T-helper 22 cell (primary cell): ENCODE data around the gene PLPPR1.

Experiments
- DNase-seq: peaks from one replicate; pipeline ENCODE4 v3.0.0-alpha.2; 2020; ENCODE audit warnings: low read depth

Gene PLPPR1

GRCh38 chr9:101047848-101048397 lies 19.4 kb downstream of the PLPPR1 start:
- no peak for DNase-seq

GRCh38 chr9:101050650-101051049 lies 22.1 kb downstream of the PLPPR1 start:
- no peak for DNase-seq

- no peak for DNase-seq
These were observed 26.1 kb downstream of the PLPPR1 start for GRCh38 chr9:101054657-101055056.

- no peak for DNase-seq
These were observed 27.0 kb downstream of the PLPPR1 start for GRCh38 chr9:101055516-101055915.

GRCh38 chr9:101062686-101063085 lies 34.2 kb downstream of the PLPPR1 start:
- DNase-seq, result no peak

- no peak for DNase-seq
These were observed 34.7 kb downstream of the PLPPR1 start for GRCh38 chr9:101063192-101063591.

- DNase-seq, result no peak
These were observed 35.7 kb downstream of the PLPPR1 start for GRCh38 chr9:101064206-101064605.

- DNase-seq, result no peak
These were observed 37.4 kb downstream of the PLPPR1 start for GRCh38 chr9:101065930-101066329.

- DNase-seq, result no peak
These were observed 40.2 kb downstream of the PLPPR1 start for GRCh38 chr9:101068696-101069095.

GRCh38 chr9:101072259-101072658 lies 43.7 kb downstream of the PLPPR1 start:
- no peak for DNase-seq

GRCh38 chr9:101073122-101073521 lies 44.6 kb downstream of the PLPPR1 start:
- no peak for DNase-seq

GRCh38 chr9:101081641-101082040 lies 53.1 kb downstream of the PLPPR1 start:
- DNase-seq, result no peak

GRCh38 chr9:101083448-101084202 lies 55.1 kb downstream of the PLPPR1 start:
- no peak for DNase-seq

- no peak for DNase-seq
These were observed 58.9 kb downstream of the PLPPR1 start for GRCh38 chr9:101087426-101087825.

- no peak for DNase-seq
These were observed 64.4 kb downstream of the PLPPR1 start for GRCh38 chr9:101092922-101093321.

GRCh38 chr9:101093620-101094019 lies 65.1 kb downstream of the PLPPR1 start:
- no peak for DNase-seq

GRCh38 chr9:101094686-101095085 lies 66.2 kb downstream of the PLPPR1 start:
- DNase-seq, result no peak

- DNase-seq, result no peak
These were observed 68.7 kb downstream of the PLPPR1 start for GRCh38 chr9:101097210-101097609.

GRCh38 chr9:101098392-101098791 lies 69.9 kb downstream of the PLPPR1 start:
- no peak for DNase-seq

GRCh38 chr9:101114317-101114716 lies 85.8 kb downstream of the PLPPR1 start:
- DNase-seq, result no peak

GRCh38 chr9:101115102-101115501 lies 86.6 kb downstream of the PLPPR1 start:
- no peak for DNase-seq

- DNase-seq, result no peak
These were observed 88.6 kb downstream of the PLPPR1 start for GRCh38 chr9:101117161-101117560.

GRCh38 chr9:101119206-101119819 lies 90.8 kb downstream of the PLPPR1 start:
- DNase-seq, result no peak
